Gastroesophageal sphincter (tissue), 3 donors: ENCODE results near the gene ECHDC3.

Experiments
- POLR2A ChIP-seq, 2 donors: fragments of 450-650 bp; IDR thresholded peaks; one replicate each; pipeline ENCODE4 v1.6.1; 2017; ENCODE audit warnings: antibody characterized with exemption in 2 of 2, mild to moderate bottlenecking in 2 of 2, moderate library complexity in 1 of 2
- POLR2AphosphoS5 ChIP-seq: sonication (generic); formaldehyde crosslinking; IDR thresholded peaks from one replicate; pipeline ENCODE4 v1.6.1; 2017; ENCODE audit warnings: antibody characterized with exemption
- TF ChIP-seq, protein P1 (sequence below), 4 experiments: fragments of 200-600 bp in 2 of 4; fragments of 450-650 bp in 2 of 4; sonication (generic) in 1 of 4; IDR thresholded peaks; one replicate each; pipeline ENCODE4 v1.5.1; 2017 to 2019; ENCODE audit warnings: antibody characterized with exemption in 4 of 4, mild to moderate bottlenecking in 2 of 4, moderate library complexity in 2 of 4

DNA sequence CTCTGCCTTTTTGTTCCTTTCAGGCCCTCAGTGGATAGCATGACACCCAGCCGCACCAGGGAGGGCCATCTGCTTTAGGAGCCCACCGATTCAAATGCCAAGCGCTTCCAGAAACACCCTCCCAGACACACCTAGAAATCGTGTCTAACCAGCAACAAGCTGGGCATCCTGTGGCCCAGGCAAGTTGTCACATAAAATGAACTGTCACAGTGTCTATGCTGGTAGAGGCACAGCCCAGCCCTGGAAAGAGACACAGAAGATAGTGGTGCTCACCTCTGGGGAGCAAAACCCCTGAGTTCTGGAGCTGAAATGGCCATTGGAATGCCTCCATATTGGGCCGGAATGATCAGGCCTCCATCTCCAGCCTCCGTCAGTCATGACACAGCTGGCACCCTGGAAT is 38.9 kb downstream of the ECHDC3 start:
- TF ChIP-seq, protein P1, sequence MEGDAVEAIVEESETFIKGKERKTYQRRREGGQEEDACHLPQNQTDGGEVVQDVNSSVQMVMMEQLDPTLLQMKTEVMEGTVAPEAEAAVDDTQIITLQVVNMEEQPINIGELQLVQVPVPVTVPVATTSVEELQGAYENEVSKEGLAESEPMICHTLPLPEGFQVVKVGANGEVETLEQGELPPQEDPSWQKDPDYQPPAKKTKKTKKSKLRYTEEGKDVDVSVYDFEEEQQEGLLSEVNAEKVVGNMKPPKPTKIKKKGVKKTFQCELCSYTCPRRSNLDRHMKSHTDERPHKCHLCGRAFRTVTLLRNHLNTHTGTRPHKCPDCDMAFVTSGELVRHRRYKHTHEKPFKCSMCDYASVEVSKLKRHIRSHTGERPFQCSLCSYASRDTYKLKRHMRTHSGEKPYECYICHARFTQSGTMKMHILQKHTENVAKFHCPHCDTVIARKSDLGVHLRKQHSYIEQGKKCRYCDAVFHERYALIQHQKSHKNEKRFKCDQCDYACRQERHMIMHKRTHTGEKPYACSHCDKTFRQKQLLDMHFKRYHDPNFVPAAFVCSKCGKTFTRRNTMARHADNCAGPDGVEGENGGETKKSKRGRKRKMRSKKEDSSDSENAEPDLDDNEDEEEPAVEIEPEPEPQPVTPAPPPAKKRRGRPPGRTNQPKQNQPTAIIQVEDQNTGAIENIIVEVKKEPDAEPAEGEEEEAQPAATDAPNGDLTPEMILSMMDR (IDR thresholded peaks at IDR 0.05): no peak
- TF ChIP-seq POLR2A (IDR thresholded peaks at IDR 0.05) (no peak), POLR2AphosphoS5 (no peak)
